ENCODE data around the gene PYURF. TPM values are rescaled to one million over a fixed set of nuclear protein-coding genes. Genes with fewer than 3 reads are reported as not detected.

Gene PYURF
- total and polyA plus RNA-seq, 10 of the 15 experiments (the other 5 are each of a cell fraction or from before 2014, with no cell fraction given) = 16.7 to 181 (median 79.6) TPM

DNA sequence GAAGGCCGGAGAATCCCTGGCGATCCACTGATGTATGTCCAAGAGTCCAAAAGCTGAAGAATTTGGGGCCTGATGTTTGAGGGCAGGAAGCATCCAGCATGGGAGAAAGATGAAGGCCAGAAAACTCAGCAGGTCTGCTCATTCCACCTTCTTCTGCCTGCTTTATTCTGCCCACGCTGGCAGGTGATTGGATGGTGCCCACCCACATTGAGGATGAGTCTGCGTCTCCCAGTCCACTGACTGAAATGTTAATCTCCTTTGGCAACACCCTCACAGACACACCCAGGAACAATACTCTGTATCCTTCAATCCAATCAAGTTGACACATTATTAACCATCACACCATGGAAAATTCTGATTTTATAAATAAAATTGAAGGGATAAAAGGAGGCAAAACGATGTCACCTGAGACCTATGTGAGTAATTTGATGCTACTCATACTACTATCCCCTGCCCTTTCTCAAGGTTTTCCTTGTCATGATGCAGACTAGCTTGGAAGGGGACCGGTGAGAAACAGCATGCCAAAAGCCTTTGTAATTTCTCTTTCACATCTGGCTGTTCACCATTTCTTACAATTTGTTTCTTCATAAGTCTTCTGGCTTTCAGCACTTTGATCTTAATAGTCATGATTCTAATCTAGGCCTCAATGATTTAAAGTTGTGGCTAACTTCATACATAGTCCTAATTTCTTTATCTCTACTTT lies 9.7 kb upstream of the PYURF start:
- no TSS peak for BruUV-seq (replicated peaks)
- Histone ChIP-seq H3K4me1 (ENCODE audit: control insufficient read depth, insufficient read depth, low read length) (peaks cover 2% of the 10 kb centered on the region; the same call in 1 of the 2 replicates), H3K36me3 (ENCODE audit: control insufficient read depth in 2 of 2, insufficient read depth in 2 of 2, low read length in 1 of 2) (no peaks in the 10 kb centered on the region), H3K4me3 (no peak overlapping the region), H3K9me3 (replicated peaks; ENCODE audit: control insufficient read depth, insufficient read depth, low read length) (no peaks in the 10 kb centered on the region), H3K27ac (ENCODE audit: control insufficient read depth, insufficient read depth) (no peak overlapping the region), H3K79me2 (ENCODE audit: control insufficient read depth, insufficient read depth, low read length) (no peaks in the 10 kb centered on the region), H3K27me3 (replicated peaks in 1 of 2; ENCODE audit: control insufficient read depth in 2 of 2, insufficient read depth in 2 of 2, low read length in 1 of 2) (no peaks in the 10 kb centered on the region), H3K9ac (ENCODE audit: control insufficient read depth, insufficient read depth, low read length) (no peak overlapping the region), H4K20me1 (ENCODE audit: control insufficient read depth, insufficient read depth) (no peaks in the 10 kb centered on the region), H2AFZ (ENCODE audit: control insufficient read depth, low read depth, low read length) (no peak overlapping the region), H3K4me2 (ENCODE audit: control insufficient read depth, insufficient read depth) (no peak overlapping the region)
- intact Hi-C loops (cut with micrococcal nuclease; ENCODE audit: unreplicated experiment) (no loop called here), in situ Hi-C loops (cut with MboI) (no loop called here)
- FAIRE-seq (no peak), DNase-seq (ENCODE audit: low read depth, low spot score) (no peak), ATAC-seq (no peak)
- ChIA-PET SMC1A (ENCODE audit: uncharacterized antibody, unreplicated experiment) (interaction anchor here (1.2 to 5.1 kb wide), 2 partner anchors 210 to 490 kb away, joined by 3 to 23 read pairs; no protein-coding TSS in a partner anchor), CTCF (interaction anchor here (0.6 to 2.4 kb wide), 3 partner anchors 216 to 491 kb away, joined by 3 to 14 read pairs (median 12); no protein-coding TSS in a partner anchor), RAD21 (ENCODE audit: unreplicated experiment) (interaction anchor here (0.6 kb wide), 1 partner anchor 267 kb away, joined by 3 read pairs; no protein-coding TSS in a partner anchor), POLR2A (no interaction called here)
- WGBS (ENCODE audit: insufficient coverage, insufficient replicate concordance, low lambda C conversion rate, missing lambda C conversion rate) = 58% methylated on average over 6 of the region's 6 CpGs
- TF ChIP-seq KDM1A (IDR thresholded peaks at IDR 0.05; ENCODE audit: borderline replicate concordance) (no peak), POLR2AphosphoS5 (IDR thresholded peaks at IDR 0.05; ENCODE audit: low read length) (no peak), NRF1 (conservative IDR thresholded peaks at IDR 0.05; ENCODE audit: low read depth, low read length) (no peak), YBX1 (IDR thresholded peaks at IDR 0.05) (no peak), HDAC6 (IDR thresholded peaks at IDR 0.05; ENCODE audit: unreplicated experiment) (no peak), EGR1 (IDR thresholded peaks at IDR 0.05; ENCODE audit: borderline replicate concordance in 1 of 2, low read depth in 2 of 2, low read length in 2 of 2) (no peak), ASH2L (IDR thresholded peaks at IDR 0.05; ENCODE audit: borderline replicate concordance, low read depth) (no peak), CHD1 (IDR thresholded peaks at IDR 0.05; ENCODE audit: low read depth, low read length) (no peak), ATF7 (IDR thresholded peaks at IDR 0.05; ENCODE audit: low read depth) (no peak), HDGF (IDR thresholded peaks at IDR 0.05) (no peak)
- TF ChIP-seq, protein P1, sequence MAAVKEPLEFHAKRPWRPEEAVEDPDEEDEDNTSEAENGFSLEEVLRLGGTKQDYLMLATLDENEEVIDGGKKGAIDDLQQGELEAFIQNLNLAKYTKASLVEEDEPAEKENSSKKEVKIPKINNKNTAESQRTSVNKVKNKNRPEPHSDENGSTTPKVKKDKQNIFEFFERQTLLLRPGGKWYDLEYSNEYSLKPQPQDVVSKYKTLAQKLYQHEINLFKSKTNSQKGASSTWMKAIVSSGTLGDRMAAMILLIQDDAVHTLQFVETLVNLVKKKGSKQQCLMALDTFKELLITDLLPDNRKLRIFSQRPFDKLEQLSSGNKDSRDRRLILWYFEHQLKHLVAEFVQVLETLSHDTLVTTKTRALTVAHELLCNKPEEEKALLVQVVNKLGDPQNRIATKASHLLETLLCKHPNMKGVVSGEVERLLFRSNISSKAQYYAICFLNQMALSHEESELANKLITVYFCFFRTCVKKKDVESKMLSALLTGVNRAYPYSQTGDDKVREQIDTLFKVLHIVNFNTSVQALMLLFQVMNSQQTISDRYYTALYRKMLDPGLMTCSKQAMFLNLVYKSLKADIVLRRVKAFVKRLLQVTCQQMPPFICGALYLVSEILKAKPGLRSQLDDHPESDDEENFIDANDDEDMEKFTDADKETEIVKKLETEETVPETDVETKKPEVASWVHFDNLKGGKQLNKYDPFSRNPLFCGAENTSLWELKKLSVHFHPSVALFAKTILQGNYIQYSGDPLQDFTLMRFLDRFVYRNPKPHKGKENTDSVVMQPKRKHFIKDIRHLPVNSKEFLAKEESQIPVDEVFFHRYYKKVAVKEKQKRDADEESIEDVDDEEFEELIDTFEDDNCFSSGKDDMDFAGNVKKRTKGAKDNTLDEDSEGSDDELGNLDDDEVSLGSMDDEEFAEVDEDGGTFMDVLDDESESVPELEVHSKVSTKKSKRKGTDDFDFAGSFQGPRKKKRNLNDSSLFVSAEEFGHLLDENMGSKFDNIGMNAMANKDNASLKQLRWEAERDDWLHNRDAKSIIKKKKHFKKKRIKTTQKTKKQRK (IDR thresholded peaks at IDR 0.05; ENCODE audit: low read depth, low read length) = no peak
- TF ChIP-seq, protein P2, sequence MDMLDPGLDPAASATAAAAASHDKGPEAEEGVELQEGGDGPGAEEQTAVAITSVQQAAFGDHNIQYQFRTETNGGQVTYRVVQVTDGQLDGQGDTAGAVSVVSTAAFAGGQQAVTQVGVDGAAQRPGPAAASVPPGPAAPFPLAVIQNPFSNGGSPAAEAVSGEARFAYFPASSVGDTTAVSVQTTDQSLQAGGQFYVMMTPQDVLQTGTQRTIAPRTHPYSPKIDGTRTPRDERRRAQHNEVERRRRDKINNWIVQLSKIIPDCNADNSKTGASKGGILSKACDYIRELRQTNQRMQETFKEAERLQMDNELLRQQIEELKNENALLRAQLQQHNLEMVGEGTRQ (IDR thresholded peaks at IDR 0.05; ENCODE audit: borderline replicate concordance, low read depth, low read length) = no peak
